SK-N-SH (cell line): Measurements from ENCODE around the gene CELF2.

Experiments
- CTCF ChIP-seq: fragments of 200-600 bp; sonication (generic); IDR thresholded peaks from 2 replicates; pipeline ENCODE4 v1.6.1; 2017; ENCODE audit warnings: antibody characterized with exemption, mild to moderate bottlenecking, moderate library complexity
- EP300 ChIP-seq, 2 experiments: IDR thresholded peaks; 2 replicates each; pipeline versions ENCODE4 v1.4.0 to v1.6.1; 2012; ENCODE audit warnings: borderline replicate concordance in 1 of 2, low read depth in 1 of 2, low read length in 1 of 2
- FOXM1 ChIP-seq: IDR thresholded peaks from 2 replicates; pipeline ENCODE4 v1.4.0; 2012; ENCODE audit warnings: low read depth, mild to moderate bottlenecking
- GABPA ChIP-seq: IDR thresholded peaks from 2 replicates; pipeline ENCODE4 v1.4.0; 2012; ENCODE audit warnings: low read depth, mild to moderate bottlenecking
- GATA2 ChIP-seq: sonication (generic); formaldehyde crosslinking; IDR thresholded peaks from 2 replicates; pipeline ENCODE4 v1.5.0; 2020; ENCODE audit warnings: mild to moderate bottlenecking, missing genetic modification reagents
- IRF3 ChIP-seq: fragments of 150-350 bp; IDR thresholded peaks from 2 replicates; pipeline ENCODE4 v1.6.1; 2016; ENCODE audit warnings: mild to moderate bottlenecking, low read depth, low read length
- MEF2A ChIP-seq: IDR thresholded peaks from 2 replicates; pipeline ENCODE4 v1.4.0; 2012; ENCODE audit warnings: low read depth, borderline replicate concordance
- MXI1 ChIP-seq: IDR thresholded peaks from 2 replicates; pipeline ENCODE4 v1.6.1; 2012; ENCODE audit warnings: mild to moderate bottlenecking, low read depth, low read length, improper control_type of control experiment
- NFIC ChIP-seq: IDR thresholded peaks from 2 replicates; pipeline ENCODE4 v1.4.0; 2012; ENCODE audit warnings: borderline replicate concordance
- POLR2AphosphoS5 ChIP-seq: IDR thresholded peaks from 2 replicates; pipeline ENCODE4 v1.6.1; 2012; ENCODE audit warnings: low read depth, low read length
- REST ChIP-seq: IDR thresholded peaks from 2 replicates; pipeline ENCODE4 v1.6.1; 2012; ENCODE audit warnings: mild to moderate bottlenecking, low read depth, low read length, moderate library complexity
- SMC3 ChIP-seq: IDR thresholded peaks from 2 replicates; pipeline ENCODE4 v1.6.1; 2012; ENCODE audit warnings: low read depth, low read length, improper control_type of control experiment
- USF2 ChIP-seq: fragments of 150-350 bp; IDR thresholded peaks from 2 replicates; pipeline ENCODE4 v1.6.1; 2017; ENCODE audit warnings: antibody characterized with exemption, low read length, low read depth, borderline replicate concordance
- YY1 ChIP-seq: IDR thresholded peaks from 2 replicates; pipeline ENCODE4 v1.4.0; 2012; ENCODE audit warnings: low read depth, mild to moderate bottlenecking

- TF ChIP-seq CTCF (no peak), MEF2A (no peak), REST (no peak), FOXM1 (no peak), POLR2AphosphoS5 (no peak), USF2 (no peak), EP300 (IDR thresholded peaks at IDR 0.05; ENCODE audit: borderline replicate concordance in 1 of 2, low read depth in 1 of 2, low read length in 1 of 2) (no peak), GATA2 (CRISPR knock-in tag) (no peak), YY1 (no peak), NFIC (no peak), SMC3 (no peak), IRF3 (no peak), MXI1 (no peak), GABPA (no peak)
Observed at GRCh38 chr10:11011436-11011835, 6.2 kb upstream of the CELF2 start.
